Karpas-422 (cell line): ENCODE results near the gene DNAJB14. TPM values are rescaled to one million over a fixed set of nuclear protein-coding genes. Genes with fewer than 3 reads are reported as not detected.
A peak's percentile ranks its signal among the peaks of the same experiment; 100 is the strongest.
"Not testable (repeated sequence)": the region's sequence is repeated elsewhere in the genome, so short reads cannot be mapped to it uniquely, and the experiment has no call there.

ENCODE experiments used
- DNase-seq: peaks from one replicate; pipeline ENCODE4 v3.0.0-alpha.2; 2015
- H2AFZ ChIP-seq: fragments of 200-600 bp; sonication (generic); 2 replicates; pipeline ENCODE4 v1.6.1; 2014; ENCODE audit warnings: antibody characterized with exemption, low read length, mixed read lengths
- H3K27ac ChIP-seq: fragments of 200-600 bp; sonication (generic); 2 replicates; pipeline ENCODE4 v1.5.1; 2014; ENCODE audit warnings: mild to moderate bottlenecking, low read length, moderate library complexity
- H3K27me3 ChIP-seq: fragments of 200-600 bp; sonication (generic); 2 replicates; pipeline ENCODE4 v1.6.1; 2014; ENCODE audit warnings: low read length, mixed read lengths
- H3K36me3 ChIP-seq: fragments of 200-600 bp; sonication (generic); 2 replicates; pipeline ENCODE4 v1.6.1; 2014; ENCODE audit warnings: low read length, mixed read lengths; ENCODE audit not compliant: insufficient read depth
- H3K4me1 ChIP-seq: fragments of 200-600 bp; sonication (generic); 2 replicates; pipeline ENCODE4 v1.6.1; 2014; ENCODE audit warnings: mild to moderate bottlenecking, low read length, mixed read lengths
- H3K4me2 ChIP-seq: fragments of 200-600 bp; sonication (generic); 2 replicates; pipeline ENCODE4 v1.6.1; 2014; ENCODE audit warnings: low read length, low read depth, mild to moderate bottlenecking; ENCODE audit not compliant: poor library complexity, severe bottlenecking
- H3K4me3 ChIP-seq: fragments of 200-600 bp; sonication (generic); 2 replicates; pipeline ENCODE4 v1.5.1; 2014; ENCODE audit warnings: mild to moderate bottlenecking, antibody characterized with exemption, low read length, mixed read lengths
- H3K79me2 ChIP-seq: fragments of 200-600 bp; sonication (generic); 2 replicates; pipeline ENCODE4 v1.6.1; 2014; ENCODE audit warnings: mild to moderate bottlenecking, low read length, mixed read lengths
- H3K9ac ChIP-seq: fragments of 200-600 bp; sonication (generic); 2 replicates; pipeline ENCODE4 v1.6.0; 2014; ENCODE audit warnings: low read length
- H3K9me2 ChIP-seq: fragments of 200-600 bp; sonication (generic), shearing (Covaris generic); replicated peaks from 2 replicates; pipeline ENCODE4 v1.6.0; 2014; ENCODE audit warnings: mild to moderate bottlenecking, low read length, moderate library complexity; ENCODE audit not compliant: insufficient read depth
- H3K9me3 ChIP-seq: fragments of 300-700, 200-600 bp; sonication (generic); 2 replicates; pipeline ENCODE4 v1.6.1; 2014; ENCODE audit warnings: low read length, mixed read lengths
- H4K20me1 ChIP-seq: fragments of 200-600 bp; sonication (generic); 2 replicates; pipeline ENCODE4 v1.6.1; 2014; ENCODE audit warnings: mild to moderate bottlenecking, antibody characterized with exemption, low read length, low read depth; ENCODE audit not compliant: insufficient read depth
- total RNA-seq: library from RNA; depleted of rRNA; stranded (reverse); fragments of >200 nt; shearing (Covaris generic); gene quantifications from 2 replicates; pipeline ENCODE4 v1.2.3, GENCODE V29; 2014; ENCODE audit warnings: low replicate concordance

The DNAJB14 gene
- total RNA-seq, 1 experiment from 2014 or later = 65.8 TPM

GRCh38 chr4:99966692-99967091 lies 20.3 kb upstream of the DNAJB14 start:
- Histone ChIP-seq H4K20me1 (no peaks in the 10 kb centered on the region), H3K79me2 (no peaks in the 10 kb centered on the region), H3K4me3 (no peak overlapping the region), H2AFZ (no peak overlapping the region), H3K27me3 (no peaks in the 10 kb centered on the region), H3K9me3 (no peaks in the 10 kb centered on the region), H3K4me2 (no peak overlapping the region), H3K9me2 (no peaks in the 10 kb centered on the region), H3K27ac (no peak overlapping the region), H3K4me1 (no peaks in the 10 kb centered on the region), H3K9ac (no peak overlapping the region), H3K36me3 (no peaks in the 10 kb centered on the region)
- no peak for DNase-seq

GRCh38 chr4:99965674-99966350 lies 19.4 kb upstream of the DNAJB14 start:
- Histone ChIP-seq H2AFZ (no peak overlapping the region), H4K20me1 (no peaks in the 10 kb centered on the region), H3K9ac (no peak overlapping the region), H3K4me3 (no peak overlapping the region), H3K4me1 (no peaks in the 10 kb centered on the region), H3K4me2 (no peak overlapping the region), H3K27me3 (no peaks in the 10 kb centered on the region), H3K9me2 (no peaks in the 10 kb centered on the region), H3K79me2 (no peaks in the 10 kb centered on the region), H3K36me3 (no peaks in the 10 kb centered on the region), H3K27ac (no peak overlapping the region), H3K9me3 (no peaks in the 10 kb centered on the region)
- no peak for DNase-seq

DNA sequence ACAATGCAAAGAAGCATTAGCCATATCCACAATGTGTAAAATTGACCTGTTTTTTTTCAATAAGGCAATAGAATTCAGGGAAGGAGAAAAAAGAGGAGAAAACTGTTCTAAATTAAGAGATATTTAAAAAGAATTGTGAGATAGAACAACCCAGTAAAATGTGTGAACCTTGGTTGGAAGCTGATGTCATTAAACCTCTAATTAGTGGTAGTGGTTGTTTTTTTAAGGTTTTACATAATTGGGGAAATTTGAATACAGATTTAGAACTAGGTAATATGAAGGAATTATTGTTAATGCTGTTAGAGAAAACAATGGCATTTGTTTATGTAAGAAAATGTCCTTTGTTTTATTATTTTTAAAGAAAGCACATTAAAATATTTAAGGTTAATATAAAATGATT lies 18.8 kb upstream of the DNAJB14 start:
- Histone ChIP-seq H3K4me1 (no peaks in the 10 kb centered on the region), H3K79me2 (no peaks in the 10 kb centered on the region), H3K27me3 (no peaks in the 10 kb centered on the region), H2AFZ (no peak overlapping the region), H3K36me3 (no peaks in the 10 kb centered on the region), H3K4me3 (no peak overlapping the region), H3K4me2 (no peak overlapping the region), H3K9me3 (no peaks in the 10 kb centered on the region), H3K9ac (no peak overlapping the region), H3K9me2 (no peaks in the 10 kb centered on the region), H3K27ac (no peak overlapping the region), H4K20me1 (no peaks in the 10 kb centered on the region)
- no peak for DNase-seq

DNA sequence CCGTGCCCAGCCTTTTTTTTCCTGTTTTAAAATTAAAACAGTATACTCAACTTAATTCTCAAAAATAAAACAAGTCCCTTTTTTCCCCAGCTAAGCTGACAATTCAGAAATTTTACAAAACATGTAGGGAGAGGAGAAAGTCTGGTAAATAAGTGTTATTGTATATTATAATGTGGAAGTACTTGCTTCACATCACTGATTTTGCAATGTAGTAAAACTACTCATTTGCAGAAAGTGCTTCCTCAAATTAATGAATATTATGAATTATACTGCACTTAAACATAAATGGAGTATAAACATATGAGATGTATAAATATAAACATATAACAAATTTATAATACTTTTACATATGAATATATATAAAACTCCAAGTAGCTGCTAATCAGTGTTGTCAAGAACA lies 15.3 kb upstream of the DNAJB14 start:
- Histone ChIP-seq H2AFZ (no peak overlapping the region), H3K27me3 (no peaks in the 10 kb centered on the region), H3K9me3 (no peaks in the 10 kb centered on the region), H3K4me2 (no peak overlapping the region), H3K79me2 (no peaks in the 10 kb centered on the region), H3K27ac (no peak overlapping the region), H3K36me3 (no peaks in the 10 kb centered on the region), H3K4me1 (no peaks in the 10 kb centered on the region), H3K9me2 (no peaks in the 10 kb centered on the region), H3K4me3 (no peak overlapping the region), H4K20me1 (no peaks in the 10 kb centered on the region), H3K9ac (no peak overlapping the region)
- DNase-seq = no peak

DNA sequence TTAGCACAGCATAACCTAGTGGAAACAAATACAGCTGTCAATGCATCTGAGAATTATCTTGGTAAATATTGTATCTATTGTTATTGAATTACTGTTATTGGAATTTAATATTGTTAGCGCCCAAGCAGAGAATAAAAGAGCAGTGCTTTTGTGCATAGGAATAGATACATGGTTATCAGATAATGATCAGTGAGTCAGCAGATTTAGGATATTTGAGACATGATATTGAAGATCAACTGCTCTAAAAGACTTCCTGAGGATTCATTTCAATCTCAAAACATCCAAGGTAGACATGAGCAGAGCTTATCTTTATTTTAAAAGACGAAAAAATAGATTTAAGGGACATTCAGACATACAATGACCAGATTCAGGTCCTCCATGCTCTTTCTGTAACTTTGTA lies 14.2 kb upstream of the DNAJB14 start:
- no peaks in the 10 kb centered on the region for H3K27me3 ChIP-seq

DNA sequence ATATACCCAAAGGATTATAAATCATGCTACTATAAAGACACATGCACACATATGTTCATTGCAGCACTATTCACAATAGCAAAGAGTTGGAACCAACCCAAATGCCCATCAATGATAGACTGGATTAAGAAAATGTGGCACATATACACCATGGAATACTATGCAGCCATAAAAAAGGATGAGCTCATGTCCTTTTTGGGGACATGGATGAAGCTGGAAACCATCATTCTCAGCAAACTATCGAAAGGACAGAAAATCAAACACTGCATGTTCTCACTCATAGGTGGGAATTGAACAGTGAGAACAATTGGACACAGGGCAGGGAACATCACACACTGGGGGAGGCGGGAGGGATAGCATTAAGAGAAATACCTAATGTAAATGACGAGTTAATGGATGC lies 11.8 kb upstream of the DNAJB14 start:
- H4K20me1 ChIP-seq, H3K27me3 ChIP-seq, H3K4me2 ChIP-seq, H3K4me3 ChIP-seq, H3K9ac ChIP-seq, H3K27ac ChIP-seq, H3K9me2 ChIP-seq, DNase-seq, H3K36me3 ChIP-seq, H3K9me3 ChIP-seq, H3K79me2 ChIP-seq, H2AFZ ChIP-seq, H3K4me1 ChIP-seq: not testable (repeated sequence)

More for the DNA sequence above, 14.2 kb upstream of the DNAJB14 start:
- no peaks in the 10 kb centered on the region for H4K20me1 ChIP-seq
- H3K9ac ChIP-seq = no peak overlapping the region
- no peak overlapping the region for H3K4me3 ChIP-seq
- DNase-seq = no peak
- H3K79me2 ChIP-seq = no peaks in the 10 kb centered on the region
- H3K4me2 ChIP-seq = no peak overlapping the region
- no peaks in the 10 kb centered on the region for H3K36me3 ChIP-seq
- H3K4me1 ChIP-seq = no peaks in the 10 kb centered on the region
- H3K9me2 ChIP-seq = no peaks in the 10 kb centered on the region
- H2AFZ ChIP-seq = no peak overlapping the region
- H3K9me3 ChIP-seq = no peaks in the 10 kb centered on the region
- H3K27ac ChIP-seq = no peak overlapping the region

DNA sequence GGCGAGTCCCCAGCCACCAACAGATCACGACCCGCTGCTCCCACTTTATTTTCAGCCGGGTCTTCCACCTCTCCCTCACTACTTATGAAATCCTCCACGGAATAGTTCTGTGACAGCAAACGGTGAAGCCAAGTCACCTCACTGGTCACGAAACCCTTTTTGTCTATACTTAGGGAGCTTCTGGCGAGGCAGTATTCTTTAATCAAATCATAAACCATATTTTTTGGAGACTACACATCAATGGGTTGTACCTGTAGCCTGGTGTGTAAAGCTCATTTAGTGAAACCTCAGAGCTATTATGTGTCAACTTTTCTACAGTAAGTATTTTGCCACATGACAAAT lies 4.5 kb upstream of the DNAJB14 start:
- DNase-seq = no peak
- Histone ChIP-seq H2AFZ (peak overlapping the region; percentile 95), H3K4me2 (peak overlapping the region; percentile 96), H3K9me2 (no peaks in the 10 kb centered on the region), H3K4me3 (peak overlapping the region; percentile 95), H3K9ac (peak overlapping the region; percentile 78), H3K79me2 (peaks cover 32% of the 10 kb centered on the region), H3K27me3 (no peaks in the 10 kb centered on the region), H3K36me3 (peaks cover 16% of the 10 kb centered on the region), H4K20me1 (peaks cover 11% of the 10 kb centered on the region; the same call in 1 of the 2 replicates), H3K9me3 (no peaks in the 10 kb centered on the region), H3K27ac (no peak overlapping the region), H3K4me1 (peaks cover 29% of the 10 kb centered on the region)

DNA sequence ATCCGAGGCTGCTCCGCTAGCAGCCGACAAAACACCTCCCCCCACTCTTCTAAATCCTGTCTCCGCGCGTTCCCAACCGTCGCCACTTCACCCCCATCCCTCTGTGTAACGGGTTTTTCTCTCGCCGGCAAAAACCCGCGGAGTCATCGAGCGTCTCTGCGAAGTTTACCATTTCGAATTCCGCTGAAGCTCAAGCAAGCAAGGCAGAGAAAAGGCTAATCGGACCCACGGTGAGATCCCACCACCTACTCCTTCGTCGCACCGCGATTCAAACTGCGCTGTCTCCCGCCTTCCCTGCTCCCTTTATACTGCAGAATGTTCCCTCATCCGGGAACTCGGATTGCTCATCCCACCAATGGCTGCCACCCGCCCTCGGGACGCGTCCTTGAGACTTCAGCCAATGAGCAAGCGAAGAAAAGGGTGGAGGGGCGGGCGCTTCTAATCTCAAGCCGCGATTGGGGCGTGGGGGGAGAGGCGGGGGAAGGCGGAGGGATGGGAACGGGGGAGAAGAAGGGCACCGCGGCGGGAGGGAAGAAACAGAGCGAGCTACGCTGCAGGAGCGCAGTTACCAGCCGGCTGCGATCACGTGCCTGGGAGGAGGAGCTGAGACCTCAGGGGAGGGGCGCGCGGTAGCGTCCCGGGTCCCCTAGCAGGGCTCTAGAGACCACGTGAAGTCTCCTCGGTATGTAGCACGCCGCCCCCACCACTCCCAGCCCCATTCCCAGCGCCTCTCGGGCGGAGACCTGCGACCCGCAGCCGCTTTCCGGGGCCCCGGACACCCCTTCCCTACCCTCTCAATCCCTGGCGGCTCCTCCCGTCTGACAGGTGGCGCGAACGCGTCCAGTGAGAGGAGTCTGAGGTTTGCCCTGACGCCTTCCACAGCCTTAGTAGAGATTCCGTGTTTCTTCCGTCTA lies 3.8 kb upstream of the DNAJB14 start, which contains the start of gene H2AZ1:
TSS of gene H2AZ1 (minus strand) at position 277 of the 914 bp plus-strand sequence. CDS start at position 172, 105 bp downstream.
- peaks cover 33% of the 10 kb centered on the region for H3K4me1 ChIP-seq
- peaks cover 16% of the 10 kb centered on the region for H3K36me3 ChIP-seq
- H3K9me3 ChIP-seq = no peaks in the 10 kb centered on the region
- H4K20me1 ChIP-seq = peaks cover 11% of the 10 kb centered on the region; the same call in 1 of the 2 replicates
- peak within 1 kb of the TSS; percentile 95 for H2AFZ ChIP-seq
- peak; percentile 99 for DNase-seq
- peak within 1 kb of the TSS; percentile 96 for H3K4me2 ChIP-seq
- peaks cover 38% of the 10 kb centered on the region for H3K79me2 ChIP-seq
- H3K4me3 ChIP-seq = peak within 1 kb of the TSS; percentile 98
- H3K9ac ChIP-seq = peak within 1 kb of the TSS; percentile 98
- H3K9me2 ChIP-seq = no peaks in the 10 kb centered on the region
- no peaks in the 10 kb centered on the region for H3K27me3 ChIP-seq
- peak within 1 kb of the TSS; percentile 88 for H3K27ac ChIP-seq
